GM12878 (cell line): Measurements from ENCODE around the gene NDUFB11. TPM values are rescaled to one million over a fixed set of nuclear protein-coding genes. Genes with fewer than 3 reads are reported as not detected.

Experiments used
- ATAC-seq: fragments of 200-7000 bp; cut with Tn5 transposase; 3 replicates; pipeline ENCODE4 v1.9.1; 2020; ENCODE audit warnings: mild to moderate bottlenecking, moderate library complexity
- BruUV-seq: library from RNA; stranded (reverse); fragments of 400-500 nt; replicated peaks from 2 replicates; lab custom pipeline; 2021; lab: Mats Ljungman, UMichigan
- CTCF ChIA-PET: fragments of 300-600 bp; sonication (Branson Sonifier 250); formaldehyde crosslinking; extraction: SDS; loops from one replicate; lab custom pipeline; 2021; ENCODE audit warnings: inconsistent platforms; lab: Yijun Ruan, JAX
- POLR2A ChIA-PET: fragments of 350-600 bp; formaldehyde crosslinking; extraction: SDS; loops from one replicate; lab custom pipeline; 2021; ENCODE audit warnings: inconsistent platforms; lab: Charles Lee
- RAD21 ChIA-PET: fragments of 300-600 bp; sonication (Branson Sonifier 250); formaldehyde crosslinking; loops from one replicate; lab custom pipeline; 2023; ENCODE audit warnings: antibody characterized with exemption; ENCODE audit not compliant: unreplicated experiment; lab: Charles Lee
- SMC1A ChIA-PET: fragments of 300-600 bp; sonication (Branson Sonifier 250); formaldehyde crosslinking; loops from one replicate; lab custom pipeline; 2023; ENCODE audit not compliant: unreplicated experiment, uncharacterized antibody; lab: Charles Lee
- DNase-seq: peaks from one replicate; pipeline ENCODE4 v3.0.0-alpha.2; 2011; ENCODE audit warnings: low read depth, low spot score
- FAIRE-seq: peaks from 3 replicates; lab custom pipeline; 2011; peaks lifted over from hg19 to GRCh38; lab: Jason Lieb, UNC
- H2AFZ ChIP-seq: 2 replicates; pipeline ENCODE4 v1.6.0; 2011; ENCODE audit warnings: low read depth, low read length, control low read depth; ENCODE audit not compliant: control insufficient read depth
- H3K27ac ChIP-seq: 2 replicates; pipeline ENCODE4 v1.5.1; 2011; ENCODE audit warnings: control low read depth; ENCODE audit not compliant: control insufficient read depth, insufficient read depth
- H3K27me3 ChIP-seq, 2 experiments: replicated peaks in 1 of 2; 2 replicates each; pipeline versions ENCODE4 v1.6.0 to v1.6.1; 2011; ENCODE audit warnings: low read length in 1 of 2; ENCODE audit not compliant: control insufficient read depth in 2 of 2, insufficient read depth in 2 of 2
- H3K36me3 ChIP-seq, 2 experiments: 2 replicates each; pipeline ENCODE4 v1.5.1; 2011; ENCODE audit warnings: low read length in 1 of 2; ENCODE audit not compliant: control insufficient read depth in 2 of 2, insufficient read depth in 2 of 2
- H3K4me1 ChIP-seq: 2 replicates; pipeline ENCODE4 v1.6.1; 2011; ENCODE audit warnings: mild to moderate bottlenecking, low read length, moderate library complexity, mixed read lengths; ENCODE audit not compliant: control insufficient read depth, insufficient read depth
- H3K4me2 ChIP-seq: 2 replicates; pipeline ENCODE4 v1.6.0; 2011; ENCODE audit warnings: control low read depth; ENCODE audit not compliant: control insufficient read depth, insufficient read depth
- H3K4me3 ChIP-seq: fragments of 200-600 bp; sonication (generic); 2 replicates; pipeline ENCODE4 v1.5.1; 2016
- H3K79me2 ChIP-seq: 2 replicates; pipeline ENCODE4 v1.6.0; 2011; ENCODE audit warnings: low read length; ENCODE audit not compliant: control insufficient read depth, insufficient read depth
- H3K9ac ChIP-seq: 2 replicates; pipeline ENCODE4 v1.8.0; 2011; ENCODE audit warnings: low read length, control low read depth, mixed read lengths; ENCODE audit not compliant: control insufficient read depth, insufficient read depth
- H3K9me3 ChIP-seq: replicated peaks from 3 replicates; pipeline ENCODE4 v1.5.1; 2011; ENCODE audit warnings: mild to moderate bottlenecking, low read length; ENCODE audit not compliant: control insufficient read depth, insufficient read depth
- H4K20me1 ChIP-seq: 2 replicates; pipeline ENCODE4 v1.6.0; 2011; ENCODE audit not compliant: control insufficient read depth, insufficient read depth
- BCLAF1 ChIP-seq: fragments of 450-650 bp; IDR thresholded peaks from 2 replicates; pipeline ENCODE4 v1.6.1; 2017; ENCODE audit warnings: antibody characterized with exemption, mild to moderate bottlenecking, moderate library complexity
- CBFB ChIP-seq: IDR thresholded peaks from 2 replicates; pipeline ENCODE4 v1.6.1; 2016; ENCODE audit warnings: antibody characterized with exemption, low read depth
- CHD4 ChIP-seq: fragments of 200-600 bp; sonication (generic); IDR thresholded peaks from 2 replicates; pipeline ENCODE4 v1.6.1; 2016; ENCODE audit warnings: mild to moderate bottlenecking
- NFXL1 ChIP-seq: fragments of 450-650 bp; IDR thresholded peaks from 2 replicates; pipeline ENCODE4 v1.6.1; 2017; ENCODE audit warnings: antibody characterized with exemption, mild to moderate bottlenecking, borderline replicate concordance
- POLR2A ChIP-seq: IDR thresholded peaks from 2 replicates; pipeline ENCODE4 v1.6.1; 2011; ENCODE audit warnings: low read depth, mild to moderate bottlenecking, low read length
- STAT1 ChIP-seq: fragments of 450-650 bp; conservative IDR thresholded peaks from 2 replicates; pipeline ENCODE4 v1.6.1; 2014; ENCODE audit warnings: antibody characterized with exemption, mild to moderate bottlenecking
- TCF12 ChIP-seq: IDR thresholded peaks from 2 replicates; pipeline ENCODE4 v1.6.1; 2011; ENCODE audit warnings: low read depth, mild to moderate bottlenecking, low read length
- WGBS: methylation state at CpG from one replicate; pipeline ENCODE4 v1.1.6; 2016; ENCODE audit warnings: low lambda C conversion rate; ENCODE audit not compliant: insufficient replicate concordance, insufficient coverage; ENCODE audit errors: missing lambda C conversion rate; 5-methylcytosine and 5-hydroxymethylcytosine counted together
- in situ Hi-C: fragments of 300-500 bp; cut with MboI; formaldehyde crosslinking; loops from 9 replicates; pipeline ENCODE4 v1.14.3; 2018; ENCODE audit warnings: mixed read lengths
- intact Hi-C: fragments of 100-400 bp; cut with micrococcal nuclease; formaldehyde crosslinking; loops from one replicate; pipeline ENCODE4 v1.14.2; 2022; ENCODE audit not compliant: unreplicated experiment
- polyA plus RNA-seq, 11 experiments: library from polyadenylated mRNA; depleted of rRNA in 4 of 11; unstranded in 6 of 11; stranded (reverse) in 5 of 11; fragments of >200 nt; fragmentation: Nextera tagmentation in 4 of 11; fragmentation: Illumina TruSeq in 1 of 11; extraction: Ambion mirVana in 4 of 11; extraction: Trizol in 1 of 11; gene quantifications; 1 replicate in 1 of 11; 2 replicates in 10 of 11; pipeline versions ENCODE4 v1.2.1 to v1.2.3, GENCODE V29; 2011 to 2016; ENCODE audit warnings: inconsistent platforms in 2 of 11, missing spikeins in 2 of 11, low read depth in 1 of 11
- total RNA-seq, 4 experiments: library from RNA; depleted of rRNA in 3 of 4; stranded (reverse); fragments of >200 nt in 3 of 4; fragmentation: Illumina TruSeq in 1 of 4; extraction: Trizol in 1 of 4; gene quantifications; 2 replicates each; pipeline versions ENCODE4 v1.2.1 to v1.2.3, GENCODE V29; 2013 to 2021
- TF ChIP-seq, protein P1 (sequence below): fragments of 450-650 bp; formaldehyde crosslinking; IDR thresholded peaks from 2 replicates; pipeline ENCODE4 v1.4.0; 2020; ENCODE audit warnings: mild to moderate bottlenecking, moderate library complexity

Gene NDUFB11
- total and polyA plus RNA-seq, 10 of the 15 experiments (the other 5 are each of a cell fraction or from before 2014, with no cell fraction given) = 16.1 to 202 (median 83.3) TPM

GRCh38 chrX:47187106-47187677 is 42.7 kb upstream of the NDUFB11 start:
- POLR2A ChIA-PET = no interaction called here

GRCh38 chrX:47186096-47186740 is 41.7 kb upstream of the NDUFB11 start:
- POLR2A ChIA-PET = no interaction called here
- RAD21 ChIA-PET = no interaction called here
- Histone ChIP-seq H3K4me3 (no peak overlapping the region), H3K4me1 (no peaks in the 10 kb centered on the region; the same call in 1 of the 2 replicates), H3K27me3 (no peaks in the 10 kb centered on the region; a peak in 1 of 4 replicates), H3K27ac (no peak overlapping the region), H3K79me2 (peaks cover 4% of the 10 kb centered on the region), H3K9me3 (no peaks in the 10 kb centered on the region), H3K4me2 (no peak overlapping the region), H3K36me3 (peaks cover 0 to 8% of the 10 kb centered on the region in 2 experiments; a peak in 3 of 4 replicates), H4K20me1 (no peaks in the 10 kb centered on the region), H3K9ac (no peak overlapping the region), H2AFZ (no peak overlapping the region)
- TSS peak; percentile 73 for BruUV-seq
- DNase-seq (no peak), FAIRE-seq (no peak), ATAC-seq (no peak)
- intact Hi-C loops = no loop called here
- 68% methylated on average over 22 of the region's 27 CpGs for WGBS
- CTCF ChIA-PET = no interaction called here
- SMC1A ChIA-PET = no interaction called here
- in situ Hi-C loops = loop anchor here (5.0 kb wide), 1 partner anchor 841 kb away; no protein-coding TSS in a partner anchor
- TF ChIP-seq BCLAF1 (no peak), CHD4 (no peak), CBFB (no peak), STAT1 (no peak), NFXL1 (no peak)
- TF ChIP-seq, protein P1, sequence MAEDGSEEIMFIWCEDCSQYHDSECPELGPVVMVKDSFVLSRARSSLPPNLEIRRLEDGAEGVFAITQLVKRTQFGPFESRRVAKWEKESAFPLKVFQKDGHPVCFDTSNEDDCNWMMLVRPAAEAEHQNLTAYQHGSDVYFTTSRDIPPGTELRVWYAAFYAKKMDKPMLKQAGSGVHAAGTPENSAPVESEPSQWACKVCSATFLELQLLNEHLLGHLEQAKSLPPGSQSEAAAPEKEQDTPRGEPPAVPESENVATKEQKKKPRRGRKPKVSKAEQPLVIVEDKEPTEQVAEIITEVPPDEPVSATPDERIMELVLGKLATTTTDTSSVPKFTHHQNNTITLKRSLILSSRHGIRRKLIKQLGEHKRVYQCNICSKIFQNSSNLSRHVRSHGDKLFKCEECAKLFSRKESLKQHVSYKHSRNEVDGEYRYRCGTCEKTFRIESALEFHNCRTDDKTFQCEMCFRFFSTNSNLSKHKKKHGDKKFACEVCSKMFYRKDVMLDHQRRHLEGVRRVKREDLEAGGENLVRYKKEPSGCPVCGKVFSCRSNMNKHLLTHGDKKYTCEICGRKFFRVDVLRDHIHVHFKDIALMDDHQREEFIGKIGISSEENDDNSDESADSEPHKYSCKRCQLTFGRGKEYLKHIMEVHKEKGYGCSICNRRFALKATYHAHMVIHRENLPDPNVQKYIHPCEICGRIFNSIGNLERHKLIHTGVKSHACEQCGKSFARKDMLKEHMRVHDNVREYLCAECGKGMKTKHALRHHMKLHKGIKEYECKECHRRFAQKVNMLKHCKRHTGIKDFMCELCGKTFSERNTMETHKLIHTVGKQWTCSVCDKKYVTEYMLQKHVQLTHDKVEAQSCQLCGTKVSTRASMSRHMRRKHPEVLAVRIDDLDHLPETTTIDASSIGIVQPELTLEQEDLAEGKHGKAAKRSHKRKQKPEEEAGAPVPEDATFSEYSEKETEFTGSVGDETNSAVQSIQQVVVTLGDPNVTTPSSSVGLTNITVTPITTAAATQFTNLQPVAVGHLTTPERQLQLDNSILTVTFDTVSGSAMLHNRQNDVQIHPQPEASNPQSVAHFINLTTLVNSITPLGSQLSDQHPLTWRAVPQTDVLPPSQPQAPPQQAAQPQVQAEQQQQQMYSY (CRISPR knock-in tag) = no peak

More at GRCh38 chrX:47187106-47187677, 42.7 kb upstream of the NDUFB11 start:
- Histone ChIP-seq H3K36me3 (peaks cover 0 to 4% of the 10 kb centered on the region in 2 experiments; a peak in 3 of 4 replicates), H3K9me3 (no peaks in the 10 kb centered on the region), H3K4me2 (no peak overlapping the region), H4K20me1 (no peaks in the 10 kb centered on the region), H3K4me3 (no peak overlapping the region), H3K27ac (no peak overlapping the region), H3K27me3 (no peaks in the 10 kb centered on the region; a peak in 1 of 4 replicates), H3K4me1 (no peaks in the 10 kb centered on the region; the same call in 1 of the 2 replicates), H3K9ac (no peak overlapping the region), H3K79me2 (peaks cover 13% of the 10 kb centered on the region), H2AFZ (no peak overlapping the region)
- DNase-seq = no peak
- SMC1A ChIA-PET = no interaction called here
- intact Hi-C loops (no loop called here), in situ Hi-C loops (loop anchor here (5.0 kb wide), 1 partner anchor 840 kb away; no protein-coding TSS in a partner anchor)
- WGBS = 84% methylated on average over 4 of the region's 4 CpGs
- BruUV-seq = no TSS peak
- TF ChIP-seq TCF12 = no peak
- TF ChIP-seq POLR2A = peak; percentile 39; the same call in 1 of the 2 replicates
- RAD21 ChIA-PET = no interaction called here
- FAIRE-seq = no peak
- no peak for ATAC-seq
- CTCF ChIA-PET = no interaction called here
